ENCODE measurements around the gene SULT1A3.
"Not testable (repeated sequence)": the region's sequence is repeated elsewhere in the genome, so short reads cannot be mapped to it uniquely, and the experiment has no call there.

Gene SULT1A3

GRCh38 chr16:30199049-30199448 lies at the start of gene SULT1A3:
SULT1A3 (plus strand) TSS chr16:30199255; CDS start chr16:30200729, 1,474 bp downstream.
- H3K4me3 ChIP-seq (ENCODE audit: low read depth, low read length); DNase-seq (ENCODE audit: low read depth): not testable (repeated sequence)

DNA sequence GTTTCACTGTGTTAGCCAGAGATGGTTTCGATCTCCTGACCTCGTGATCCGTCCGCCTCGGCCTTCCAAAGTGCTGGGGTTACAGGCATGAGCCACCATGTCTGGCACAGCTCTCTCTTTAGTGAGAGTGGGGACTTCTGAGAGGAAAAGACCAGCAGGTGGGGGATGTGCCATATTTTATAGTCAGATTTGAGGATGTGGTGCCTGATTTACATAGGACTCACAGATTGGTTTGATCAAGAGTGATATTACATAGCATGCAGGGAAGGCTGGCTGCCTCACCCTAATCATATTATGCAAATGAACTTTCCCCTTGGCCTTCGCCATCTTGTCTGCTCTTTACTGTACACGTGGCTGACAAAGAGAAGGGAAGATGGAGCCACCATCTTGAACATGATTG lies 48.0 kb upstream of the SULT1A3 start:
- TF ChIP-seq, protein P1, sequence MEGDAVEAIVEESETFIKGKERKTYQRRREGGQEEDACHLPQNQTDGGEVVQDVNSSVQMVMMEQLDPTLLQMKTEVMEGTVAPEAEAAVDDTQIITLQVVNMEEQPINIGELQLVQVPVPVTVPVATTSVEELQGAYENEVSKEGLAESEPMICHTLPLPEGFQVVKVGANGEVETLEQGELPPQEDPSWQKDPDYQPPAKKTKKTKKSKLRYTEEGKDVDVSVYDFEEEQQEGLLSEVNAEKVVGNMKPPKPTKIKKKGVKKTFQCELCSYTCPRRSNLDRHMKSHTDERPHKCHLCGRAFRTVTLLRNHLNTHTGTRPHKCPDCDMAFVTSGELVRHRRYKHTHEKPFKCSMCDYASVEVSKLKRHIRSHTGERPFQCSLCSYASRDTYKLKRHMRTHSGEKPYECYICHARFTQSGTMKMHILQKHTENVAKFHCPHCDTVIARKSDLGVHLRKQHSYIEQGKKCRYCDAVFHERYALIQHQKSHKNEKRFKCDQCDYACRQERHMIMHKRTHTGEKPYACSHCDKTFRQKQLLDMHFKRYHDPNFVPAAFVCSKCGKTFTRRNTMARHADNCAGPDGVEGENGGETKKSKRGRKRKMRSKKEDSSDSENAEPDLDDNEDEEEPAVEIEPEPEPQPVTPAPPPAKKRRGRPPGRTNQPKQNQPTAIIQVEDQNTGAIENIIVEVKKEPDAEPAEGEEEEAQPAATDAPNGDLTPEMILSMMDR (IDR thresholded peaks at IDR 0.05; ENCODE audit: control insufficient read depth, extremely low read depth, insufficient read depth), result no peak

DNA sequence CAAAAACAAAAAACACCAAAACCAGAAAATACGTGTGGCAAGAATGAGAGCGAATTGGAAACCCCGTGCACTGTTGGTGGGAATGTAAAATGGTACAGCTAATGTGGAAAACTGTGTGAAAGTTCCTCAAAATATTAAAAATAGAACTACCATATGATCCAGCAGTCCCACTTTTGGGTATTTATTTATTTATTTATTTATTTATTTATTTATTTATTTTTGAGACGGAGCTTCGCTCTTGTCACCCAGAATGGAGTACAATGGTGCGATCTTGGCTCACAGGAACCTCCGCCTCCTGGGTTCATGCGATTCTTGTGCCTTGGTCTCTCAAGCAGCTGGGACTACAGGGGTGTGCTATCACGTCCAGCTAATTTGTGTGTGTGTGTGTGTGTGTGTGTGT lies 46.5 kb upstream of the SULT1A3 start:
- TF ChIP-seq, protein P1 (IDR thresholded peaks at IDR 0.05; ENCODE audit: control insufficient read depth, extremely low read depth, insufficient read depth), result no peak
- H3K4me3 ChIP-seq (ENCODE audit: low read depth, low read length), result no peak overlapping the region
- DNase-seq (ENCODE audit: low read depth), result no peak

More for the DNA sequence above, 48.0 kb upstream of the SULT1A3 start:
- DNase-seq (ENCODE audit: low read depth), result no peak
- H3K4me3 ChIP-seq (ENCODE audit: low read depth, low read length), result no peak overlapping the region

DNA sequence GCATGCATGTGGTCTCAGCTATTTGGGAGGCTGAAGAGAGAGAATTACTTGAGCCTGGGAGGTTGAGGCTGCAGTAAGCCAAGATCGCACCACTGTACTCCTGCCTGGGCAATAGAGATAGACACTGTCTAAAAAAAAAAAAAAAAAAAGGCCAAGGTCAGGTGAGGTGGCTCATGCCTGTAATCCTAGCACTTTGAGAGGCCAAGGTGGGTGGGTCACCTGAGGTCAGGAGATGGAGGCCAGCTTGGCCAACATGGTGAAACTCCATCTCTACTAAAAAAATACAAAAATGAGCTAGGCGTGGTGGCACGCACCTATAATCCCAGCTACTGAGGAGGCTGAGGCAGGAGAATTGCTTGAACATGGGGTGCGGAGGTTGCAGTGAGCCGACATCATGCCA lies 43.9 kb upstream of the SULT1A3 start:
- DNase-seq (ENCODE audit: low read depth), result no peak
- no peak overlapping the region for H3K4me3 ChIP-seq (ENCODE audit: low read depth, low read length)
- TF ChIP-seq, protein P1 (IDR thresholded peaks at IDR 0.05; ENCODE audit: control insufficient read depth, extremely low read depth, insufficient read depth), result no peak

DNA sequence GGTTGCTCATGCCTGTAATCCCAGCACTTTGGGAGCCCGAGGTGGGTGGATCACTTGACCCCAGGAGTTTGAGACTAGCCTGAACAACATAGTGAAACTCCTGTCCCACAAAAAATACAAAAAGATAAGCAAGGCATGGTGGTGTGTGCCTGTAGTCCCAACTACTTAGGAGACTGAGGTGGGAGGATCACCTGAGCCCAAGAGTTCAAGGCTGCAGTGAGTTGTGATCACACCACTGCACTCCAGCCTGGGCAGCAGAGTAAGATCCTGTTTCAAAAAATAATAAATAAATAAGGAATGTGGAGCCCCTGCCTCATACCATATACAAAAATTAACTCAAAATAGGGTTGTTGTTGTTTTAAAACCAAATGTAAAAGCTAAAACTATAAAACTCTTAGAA lies 41.8 kb upstream of the SULT1A3 start:
- TF ChIP-seq, protein P1 (IDR thresholded peaks at IDR 0.05; ENCODE audit: control insufficient read depth, extremely low read depth, insufficient read depth), result no peak
- no peak for DNase-seq (ENCODE audit: low read depth)
- H3K4me3 ChIP-seq (ENCODE audit: low read depth, low read length), result no peak overlapping the region

GRCh38 chr16:30163538-30163937 lies 35.5 kb upstream of the SULT1A3 start:
- no peak overlapping the region for H3K4me3 ChIP-seq (ENCODE audit: low read depth, low read length)
- TF ChIP-seq, protein P1 (IDR thresholded peaks at IDR 0.05; ENCODE audit: control insufficient read depth, extremely low read depth, insufficient read depth), result no peak
- no peak for DNase-seq (ENCODE audit: low read depth)

DNA sequence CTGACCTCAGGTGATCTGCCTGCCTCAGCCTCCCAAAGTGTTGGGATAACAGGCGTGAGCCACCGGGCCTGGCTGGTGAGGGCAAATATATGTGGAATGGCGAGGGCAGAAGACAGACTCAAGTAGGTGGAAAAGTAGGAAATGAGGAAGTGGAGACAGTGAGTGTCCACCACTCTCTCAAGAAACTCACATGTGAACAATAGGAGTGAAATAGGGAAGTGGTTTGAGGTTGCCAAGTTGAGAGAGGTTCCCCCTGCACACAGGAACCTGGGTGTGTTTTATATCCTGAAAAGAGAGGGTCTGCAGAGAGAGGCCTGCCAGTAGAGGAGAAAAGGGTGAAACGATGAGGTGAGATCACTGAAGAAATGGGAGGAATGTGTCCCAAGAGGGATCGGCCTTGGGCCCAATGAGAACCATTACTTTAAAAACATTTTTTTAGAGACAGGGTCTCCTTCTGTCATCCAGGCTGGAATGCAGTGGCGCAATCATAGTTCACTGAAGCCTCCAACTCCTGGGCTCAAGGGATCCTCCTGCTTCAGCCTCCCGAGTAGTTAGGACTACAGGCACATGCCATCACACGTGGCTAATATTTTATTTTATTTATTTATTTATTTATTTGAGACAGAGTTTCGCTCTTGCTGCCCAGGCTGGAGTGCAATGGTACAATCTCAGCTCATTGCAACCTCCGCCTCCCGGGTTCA lies 32.7 kb upstream of the SULT1A3 start:
- no peak for DNase-seq (ENCODE audit: low read depth)
- no peak overlapping the region for H3K4me3 ChIP-seq (ENCODE audit: low read depth, low read length)
- TF ChIP-seq, protein P1 (IDR thresholded peaks at IDR 0.05; ENCODE audit: control insufficient read depth, extremely low read depth, insufficient read depth), result no peak

- H3K4me3 ChIP-seq (ENCODE audit: low read depth, low read length); DNase-seq (ENCODE audit: low read depth): not testable (repeated sequence)
Observed at GRCh38 chr16:30168746-30169145, 30.3 kb upstream of the SULT1A3 start.

DNA sequence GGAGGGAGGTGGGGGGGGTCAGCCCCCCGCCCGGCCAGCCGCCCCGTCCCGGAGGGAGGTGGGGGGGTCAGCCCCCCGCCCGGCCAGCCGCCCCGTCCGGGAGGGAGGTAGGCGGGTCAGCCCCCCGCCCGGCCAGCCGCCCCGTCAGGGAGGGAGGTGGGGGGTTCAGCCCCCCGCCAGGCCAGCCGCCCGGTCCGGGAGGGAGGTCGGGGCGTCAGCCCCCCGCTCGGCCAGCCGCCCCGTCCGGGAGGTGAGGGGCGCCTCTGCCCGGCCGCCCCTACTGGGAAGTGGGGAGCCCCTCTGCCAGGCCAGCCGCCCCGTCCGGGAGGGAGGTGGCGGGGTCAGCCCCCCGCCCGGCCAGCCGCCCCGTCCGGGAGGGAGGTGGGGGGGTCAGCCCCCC lies 29.6 kb upstream of the SULT1A3 start:
- not testable (repeated sequence) for H3K4me3 ChIP-seq (ENCODE audit: low read depth, low read length); DNase-seq (ENCODE audit: low read depth)

DNA sequence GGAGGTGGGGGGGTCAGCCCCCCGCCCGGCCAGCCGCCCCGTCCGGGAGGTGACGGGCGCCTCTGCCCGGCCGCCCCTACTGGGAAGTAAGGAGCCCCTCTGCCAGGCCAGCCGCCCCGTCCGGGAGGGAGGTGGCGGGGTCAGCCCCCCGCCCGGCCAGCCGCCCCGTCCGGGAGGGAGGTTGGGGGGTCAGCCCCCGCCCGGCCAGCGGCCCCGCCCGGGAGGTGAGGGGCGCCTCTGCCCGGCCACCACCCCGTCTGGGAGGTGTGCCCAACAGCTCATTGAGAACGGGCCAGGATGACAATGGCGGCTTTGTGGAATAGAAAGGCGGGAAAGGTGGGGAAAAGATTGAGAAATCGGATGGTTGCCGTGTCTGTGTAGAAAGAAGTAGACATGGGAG lies 28.9 kb upstream of the SULT1A3 start:
- DNase-seq (ENCODE audit: low read depth); H3K4me3 ChIP-seq (ENCODE audit: low read depth, low read length): not testable (repeated sequence)

Measured in LNCaP clone FGC (cell line).